Measurements from ENCODE around the gene MRC2. TPM values are rescaled to one million over a fixed set of nuclear protein-coding genes. Genes with fewer than 3 reads are reported as not detected.

Gene MRC2
- total and polyA plus RNA-seq, 9 of the 15 experiments (the other 6 are each of a cell fraction or from before 2014, with no cell fraction given) = 0.28 to 11.5 (median 6.6) TPM

DNA sequence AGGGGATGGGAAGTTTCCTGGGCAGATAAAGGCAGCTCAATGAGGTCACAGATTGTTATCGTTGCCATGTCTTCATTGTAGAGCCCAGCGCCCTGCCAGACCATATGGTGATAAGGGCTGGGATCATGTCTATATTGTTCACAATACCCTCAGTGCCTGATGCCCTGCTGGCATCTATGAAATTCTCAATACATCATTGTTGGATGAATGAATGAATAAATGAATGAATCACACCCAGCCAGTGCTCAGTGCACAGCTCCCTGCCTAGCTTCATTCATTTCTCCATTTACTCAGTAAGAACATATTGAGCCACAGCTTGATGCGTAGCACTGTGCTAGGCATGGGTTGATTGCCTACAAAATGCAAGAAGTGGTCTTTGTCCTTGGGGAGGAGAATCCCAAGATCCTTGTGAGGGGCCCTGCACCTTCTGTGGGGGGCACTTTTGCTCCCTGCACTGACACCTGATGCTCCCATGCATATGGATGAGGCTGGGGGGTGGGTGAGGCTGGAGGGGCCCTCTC lies 29.7 kb downstream of the MRC2 start:
- 0 out of 2 replicates have a peak, but pooled peaks cover 5% of the 10 kb centered on the region for H4K20me1 ChIP-seq (replicated peaks; ENCODE audit: control insufficient read depth, insufficient read depth, low read length)
- no peaks in the 10 kb centered on the region for H3K79me2 ChIP-seq (ENCODE audit: control insufficient read depth, insufficient read depth, low read length)
- no peaks in the 10 kb centered on the region for H3K36me3 ChIP-seq (ENCODE audit: control insufficient read depth, insufficient read depth, low read length)
- FAIRE-seq = no peak
- H3K4me2 ChIP-seq (ENCODE audit: insufficient read depth, low read length) = no peak overlapping the region
- in situ Hi-C loops (cut with MboI) (no loop called here), intact Hi-C loops (cut with micrococcal nuclease) (no loop called here)
- WGBS (ENCODE audit: insufficient coverage, low coverage, missing lambda C conversion rate) = 33% methylated on average over 3 of the region's 3 CpGs
- H3K27ac ChIP-seq (ENCODE audit: extremely low read depth, low read depth, low read length) = no peak overlapping the region
- BruUV-seq (replicated peaks) = no TSS peak
- peaks cover 0 to 10% of the 10 kb centered on the region in 2 experiments; a peak in 1 of 5 replicates for H3K27me3 ChIP-seq (ENCODE audit: control insufficient read depth in 2 of 2, insufficient read depth in 2 of 2, low read length in 2 of 2)
- H3K4me3 ChIP-seq = no peak overlapping the region
- no peak overlapping the region for H3K9ac ChIP-seq (ENCODE audit: insufficient read depth in 1 of 2, low read depth in 2 of 2, low read length in 2 of 2)
- TF ChIP-seq CHD2 (IDR thresholded peaks at IDR 0.05; ENCODE audit: low read depth, low read length) (no peak), ATF7 (IDR thresholded peaks at IDR 0.05) (peak; percentile 22; the same call in 1 of the 2 replicates), SAFB2 (IDR thresholded peaks at IDR 0.05; ENCODE audit: borderline replicate concordance, low read depth, low read length, severe bottlenecking) (no peak), ZNF24 (IDR thresholded peaks at IDR 0.05) (peak; percentile 62), U2AF1 (optimal IDR thresholded peaks at IDR 0.05; ENCODE audit: low read depth, low read length) (no peak), RBM14 (IDR thresholded peaks at IDR 0.05; ENCODE audit: borderline replicate concordance, insufficient read depth, low read depth, low read length) (no peak)
- H2AFZ ChIP-seq (ENCODE audit: low read depth, low read length) = no peak overlapping the region
- no peak for DNase-seq (ENCODE audit: extremely low read depth in 1 of 4, low spot score in 3 of 4)
- no peaks in the 10 kb centered on the region for H3K9me3 ChIP-seq (replicated peaks; ENCODE audit: control insufficient read depth, insufficient read depth, low read depth, low read length)
- peaks cover 13 to 23% of the 10 kb centered on the region in 2 experiments for H3K4me1 ChIP-seq (replicated peaks in 1 of 2; ENCODE audit: control insufficient read depth in 2 of 2, insufficient read depth in 2 of 2, low read length in 2 of 2)
- H3K9me1 ChIP-seq (ENCODE audit: control insufficient read depth, insufficient read depth, low read length) = no peaks in the 10 kb centered on the region
- POLR2A ChIA-PET = no interaction called here
- no peak for ATAC-seq
- CTCF ChIA-PET (ENCODE audit: low intra/inter-chr PET ratio) = no interaction called here

DNA sequence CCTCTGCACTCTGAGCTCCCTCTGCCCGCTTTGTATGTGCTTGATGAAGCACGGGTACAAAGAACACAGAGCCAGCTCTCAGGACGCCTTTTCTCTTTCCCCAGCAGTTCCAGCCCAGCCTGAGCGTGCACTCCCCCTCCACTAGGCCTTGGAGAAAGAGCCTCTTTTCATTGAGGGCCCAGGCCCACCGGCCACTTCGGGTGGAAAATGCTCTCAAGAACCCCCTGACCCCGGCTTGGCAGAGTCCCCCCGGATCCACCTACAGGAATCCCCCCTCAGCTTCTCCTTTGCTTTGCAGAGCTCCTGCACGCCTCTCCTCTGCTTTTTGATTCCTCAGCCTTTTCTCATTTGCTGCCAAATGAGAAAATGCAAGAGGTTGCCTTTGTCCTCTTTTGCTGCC lies 30.2 kb downstream of the MRC2 start:
- CTCF ChIA-PET (ENCODE audit: low intra/inter-chr PET ratio) = no interaction called here
- peaks cover 0 to 10% of the 10 kb centered on the region in 2 experiments; a peak in 1 of 5 replicates for H3K27me3 ChIP-seq (ENCODE audit: control insufficient read depth in 2 of 2, insufficient read depth in 2 of 2, low read length in 2 of 2)
- no TSS peak for BruUV-seq (replicated peaks)
- no peaks in the 10 kb centered on the region for H3K79me2 ChIP-seq (ENCODE audit: control insufficient read depth, insufficient read depth, low read length)
- no peak overlapping the region for H3K4me3 ChIP-seq
- FAIRE-seq (no peak), ATAC-seq (no peak), DNase-seq (ENCODE audit: extremely low read depth in 1 of 4, low spot score in 3 of 4) (no peak)
- no peaks in the 10 kb centered on the region for H3K9me1 ChIP-seq (ENCODE audit: control insufficient read depth, insufficient read depth, low read length)
- 17% methylated on average over 5 of the region's 9 CpGs for WGBS (ENCODE audit: insufficient coverage, low coverage, missing lambda C conversion rate)
- TF ChIP-seq E4F1 (CRISPR knock-in tag; IDR thresholded peaks at IDR 0.05; ENCODE audit: borderline replicate concordance) (no peak), FIP1L1 (IDR thresholded peaks at IDR 0.05; ENCODE audit: low read depth, low read length, poor library complexity, severe bottlenecking) (no peak), TFAM (CRISPR knock-in tag; conservative IDR thresholded peaks at IDR 0.05) (no peak), SMC3 (conservative IDR thresholded peaks at IDR 0.05; ENCODE audit: insufficient read depth, low read depth, low read length) (no peak), VEZF1 (CRISPR knock-in tag; IDR thresholded peaks at IDR 0.05) (no peak), MTA1 (IDR thresholded peaks at IDR 0.05; ENCODE audit: borderline replicate concordance) (no peak), ARHGAP35 (IDR thresholded peaks at IDR 0.05; ENCODE audit: partially characterized antibody) (no peak)
- H3K27ac ChIP-seq (ENCODE audit: extremely low read depth, low read depth, low read length) = no peak overlapping the region
- 0 out of 2 replicates have a peak, but pooled peaks cover 5% of the 10 kb centered on the region for H4K20me1 ChIP-seq (replicated peaks; ENCODE audit: control insufficient read depth, insufficient read depth, low read length)
- H3K9ac ChIP-seq (ENCODE audit: insufficient read depth in 1 of 2, low read depth in 2 of 2, low read length in 2 of 2) = no peak overlapping the region
- no peak overlapping the region for H3K4me2 ChIP-seq (ENCODE audit: insufficient read depth, low read length)
- H3K4me1 ChIP-seq (replicated peaks in 1 of 2; ENCODE audit: control insufficient read depth in 2 of 2, insufficient read depth in 2 of 2, low read length in 2 of 2) = peaks cover 13 to 18% of the 10 kb centered on the region in 2 experiments
- no peaks in the 10 kb centered on the region for H3K9me3 ChIP-seq (replicated peaks; ENCODE audit: control insufficient read depth, insufficient read depth, low read depth, low read length)
- no peak overlapping the region for H2AFZ ChIP-seq (ENCODE audit: low read depth, low read length)
- POLR2A ChIA-PET = no interaction called here
- intact Hi-C loops (cut with micrococcal nuclease) = no loop called here
- H3K36me3 ChIP-seq (ENCODE audit: control insufficient read depth, insufficient read depth, low read length) = no peaks in the 10 kb centered on the region
- in situ Hi-C loops (cut with MboI) = no loop called here

Data from K562 (cell line).